Esophagus muscularis mucosa (tissue), 4 donors: ENCODE data around the gene OTOS. TPM values are rescaled to one million over a fixed set of nuclear protein-coding genes. Genes with fewer than 3 reads are reported as not detected.

Source experiments
- DNase-seq: peaks from one replicate; pipeline ENCODE4 v3.0.0-alpha.2; 2017; ENCODE audit errors: extremely low spot score
- H3K27ac ChIP-seq, 4 donors: fragments of 200-600 bp; sonication (generic); replicated peaks in 1 of 4; 1 replicate in 3 of 4; 2 replicates in 1 of 4; pipeline ENCODE4 v1.5.1; 2016 to 2019; ENCODE audit warnings: mild to moderate bottlenecking in 1 of 4
- H3K27me3 ChIP-seq, 4 donors: fragments of 200-600 bp; sonication (generic); one replicate each; pipeline versions ENCODE4 v1.5.1 to v1.6.0; 2016 to 2019
- H3K36me3 ChIP-seq, 4 donors: fragments of 200-600 bp; sonication (generic); one replicate each; pipeline ENCODE4 v1.5.1; 2016 to 2019
- H3K4me1 ChIP-seq, 4 donors: fragments of 200-600 bp; sonication (generic); one replicate each; pipeline ENCODE4 v1.5.1; 2016 to 2019
- H3K4me3 ChIP-seq, 4 donors: fragments of 200-600 bp; sonication (generic); 1 replicate in 2 of 4; 2 replicates in 2 of 4; pipeline ENCODE4 v1.5.1; 2016 to 2019; ENCODE audit warnings: mild to moderate bottlenecking in 4 of 4, moderate library complexity in 1 of 4
- H3K9me3 ChIP-seq, 4 donors: fragments of 200-600 bp; sonication (generic); 1 replicate in 3 of 4; 2 replicates in 1 of 4; pipeline ENCODE4 v1.5.1; 2016 to 2019
- EP300 ChIP-seq: sonication (generic); formaldehyde crosslinking; IDR thresholded peaks from one replicate; pipeline ENCODE4 v1.6.1; 2017; ENCODE audit warnings: antibody characterized with exemption
- POLR2A ChIP-seq: fragments of 450-650 bp; IDR thresholded peaks from one replicate; pipeline ENCODE4 v1.6.1; 2017; ENCODE audit warnings: antibody characterized with exemption, moderate library complexity, mild to moderate bottlenecking, low read depth
- POLR2AphosphoS5 ChIP-seq, 2 donors: sonication (generic); formaldehyde crosslinking; IDR thresholded peaks; one replicate each; pipeline ENCODE4 v1.6.1; 2017; ENCODE audit warnings: antibody characterized with exemption in 2 of 2
- WGBS: methylation state at CpG from one replicate; pipeline ENCODE4 v1.1.5; 2018; 5-methylcytosine and 5-hydroxymethylcytosine counted together
- intact Hi-C: fragments of 100-400 bp; cut with DNase I; formaldehyde crosslinking; loops from one replicate; pipeline ENCODE4 v1.15.1; 2023
- total RNA-seq, 4 donors: library from RNA; depleted of rRNA; stranded (reverse); fragments of >200 nt; gene quantifications; one replicate each; pipeline versions ENCODE4 v1.1.0 to v1.2.1, GENCODE V29; 2016
- TF ChIP-seq, protein P1 (sequence below), 3 experiments: fragments of 200-600 bp in 2 of 3; fragments of 450-650 bp in 1 of 3; sonication (generic) in 2 of 3; IDR thresholded peaks; one replicate each; pipeline ENCODE4 v1.5.1; 2017 to 2019; ENCODE audit warnings: antibody characterized with exemption in 3 of 3, mild to moderate bottlenecking in 2 of 3, moderate library complexity in 1 of 3

The OTOS gene
- total RNA-seq, 4 donors from 2014 or later, result not detected

DNA sequence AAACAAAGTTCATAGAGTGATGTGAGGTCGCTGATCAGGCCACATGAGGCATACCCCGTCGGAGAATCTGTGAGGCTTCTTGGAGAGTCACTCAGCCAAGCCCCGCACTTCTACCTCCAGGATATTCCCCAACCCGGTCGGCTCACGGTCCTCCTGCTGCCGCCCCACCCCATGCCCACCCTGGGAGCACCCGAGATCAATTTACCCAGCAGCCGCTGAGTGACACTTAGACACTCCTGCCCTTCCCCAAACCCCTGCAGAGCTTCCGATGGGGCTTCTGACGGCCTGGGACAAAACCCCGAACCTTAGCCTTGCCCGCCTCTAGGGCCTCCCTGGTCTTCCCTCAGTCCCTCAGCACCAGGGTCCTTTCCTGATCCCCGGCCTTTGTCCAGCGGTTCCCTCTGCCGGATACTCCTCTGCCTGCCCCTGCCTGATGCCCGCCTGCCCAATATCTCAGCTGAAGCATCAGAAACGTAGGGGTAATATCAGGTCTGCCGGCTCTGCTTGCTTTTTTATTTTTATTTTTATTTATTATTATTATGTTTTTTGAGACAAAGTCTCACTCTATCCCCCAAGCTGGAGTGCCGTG, 18.9 kb upstream of the OTOS start:
- TF ChIP-seq POLR2A, result no peak
- TF ChIP-seq, protein P1, sequence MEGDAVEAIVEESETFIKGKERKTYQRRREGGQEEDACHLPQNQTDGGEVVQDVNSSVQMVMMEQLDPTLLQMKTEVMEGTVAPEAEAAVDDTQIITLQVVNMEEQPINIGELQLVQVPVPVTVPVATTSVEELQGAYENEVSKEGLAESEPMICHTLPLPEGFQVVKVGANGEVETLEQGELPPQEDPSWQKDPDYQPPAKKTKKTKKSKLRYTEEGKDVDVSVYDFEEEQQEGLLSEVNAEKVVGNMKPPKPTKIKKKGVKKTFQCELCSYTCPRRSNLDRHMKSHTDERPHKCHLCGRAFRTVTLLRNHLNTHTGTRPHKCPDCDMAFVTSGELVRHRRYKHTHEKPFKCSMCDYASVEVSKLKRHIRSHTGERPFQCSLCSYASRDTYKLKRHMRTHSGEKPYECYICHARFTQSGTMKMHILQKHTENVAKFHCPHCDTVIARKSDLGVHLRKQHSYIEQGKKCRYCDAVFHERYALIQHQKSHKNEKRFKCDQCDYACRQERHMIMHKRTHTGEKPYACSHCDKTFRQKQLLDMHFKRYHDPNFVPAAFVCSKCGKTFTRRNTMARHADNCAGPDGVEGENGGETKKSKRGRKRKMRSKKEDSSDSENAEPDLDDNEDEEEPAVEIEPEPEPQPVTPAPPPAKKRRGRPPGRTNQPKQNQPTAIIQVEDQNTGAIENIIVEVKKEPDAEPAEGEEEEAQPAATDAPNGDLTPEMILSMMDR (IDR thresholded peaks at IDR 0.05), result no peak
- no peak for TF ChIP-seq POLR2AphosphoS5 (IDR thresholded peaks at IDR 0.05)
- TF ChIP-seq EP300, result no peak
- intact Hi-C loops, result no loop called here
- 88% methylated on average over 21 of the region's 21 CpGs for WGBS
- Histone ChIP-seq H3K36me3 (no peaks in the 10 kb centered on the region), H3K27ac (no peak overlapping the region), H3K4me3 (no peak overlapping the region), H3K9me3 (no peaks in the 10 kb centered on the region), H3K27me3 (peaks cover 0 to 57% (median 0%) of the 10 kb centered on the region in 4 donors), H3K4me1 (no peaks in the 10 kb centered on the region)
- no peak for DNase-seq

DNA sequence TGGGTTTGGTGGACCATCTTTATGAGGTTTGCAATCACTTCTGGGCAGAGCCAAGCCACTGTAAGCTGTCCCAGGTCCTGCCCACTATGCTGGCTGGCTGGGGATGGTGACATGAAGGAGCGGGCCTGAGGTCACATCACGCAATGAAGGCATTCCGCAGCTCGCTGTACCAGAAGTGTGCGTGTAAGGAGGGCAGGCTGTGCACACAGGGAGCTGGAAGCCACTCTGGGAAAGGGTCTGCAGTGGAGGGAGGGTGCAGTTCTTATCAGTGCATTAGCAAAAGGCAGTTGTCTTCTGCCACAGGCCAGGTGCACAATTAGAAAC, 16.7 kb upstream of the OTOS start:
- no peak for DNase-seq
- H3K27me3 ChIP-seq, result peaks cover 0 to 63% (median 0%) of the 10 kb centered on the region in 4 donors

DNA sequence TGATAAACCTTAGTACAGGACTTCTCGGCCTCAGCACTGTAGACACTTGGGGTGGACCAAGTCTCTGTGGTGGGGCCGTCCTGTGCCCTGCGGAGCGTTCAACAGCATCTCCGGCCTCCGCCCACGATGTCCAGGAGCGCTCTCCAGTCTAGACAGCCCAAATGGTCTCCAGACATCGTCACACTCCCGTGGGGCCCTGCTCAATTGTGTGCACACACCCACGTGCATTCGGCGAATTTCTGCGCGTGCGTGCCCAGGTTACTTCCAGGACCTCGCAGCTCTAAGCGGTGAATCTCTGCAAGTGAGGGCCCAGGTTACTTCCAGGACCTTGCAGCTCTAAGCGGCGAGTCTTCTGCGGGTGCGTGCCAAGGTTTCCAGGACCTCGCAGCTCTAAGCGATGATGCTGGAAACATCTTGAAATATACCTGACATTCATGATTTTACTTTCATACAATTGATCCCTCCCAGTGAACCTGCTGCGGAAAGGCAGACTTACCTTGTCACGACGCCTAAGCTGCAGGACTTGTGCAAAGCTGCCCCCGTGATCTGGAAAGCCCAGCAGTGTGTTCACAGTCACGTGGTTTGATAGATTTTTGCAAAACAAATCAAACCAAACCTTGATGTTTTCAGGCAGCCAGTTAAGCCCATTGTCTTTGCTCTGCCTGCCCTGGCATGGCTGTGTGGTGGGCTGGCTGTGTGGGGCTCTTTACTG, 16.1 kb upstream of the OTOS start:
- no peak for TF ChIP-seq POLR2AphosphoS5 (IDR thresholded peaks at IDR 0.05)
- TF ChIP-seq POLR2A, result no peak
- TF ChIP-seq, protein P1 (IDR thresholded peaks at IDR 0.05), result no peak
- TF ChIP-seq EP300, result no peak
- Histone ChIP-seq H3K27ac (no peak overlapping the region), H3K4me1 (no peaks in the 10 kb centered on the region), H3K27me3 (peaks cover 0 to 62% (median 0%) of the 10 kb centered on the region in 4 donors), H3K4me3 (no peak overlapping the region), H3K36me3 (no peaks in the 10 kb centered on the region), H3K9me3 (no peaks in the 10 kb centered on the region)
- DNase-seq, result no peak
- intact Hi-C loops, result no loop called here
- WGBS, result 83% methylated on average over 29 of the region's 29 CpGs

More for the DNA sequence above, 16.7 kb upstream of the OTOS start:
- intact Hi-C loops, result no loop called here
- H3K27ac ChIP-seq, result no peak overlapping the region
- no peaks in the 10 kb centered on the region for H3K4me1 ChIP-seq
- H3K9me3 ChIP-seq, result no peaks in the 10 kb centered on the region
- no peak overlapping the region for H3K4me3 ChIP-seq
- no peak for TF ChIP-seq EP300
- no peak for TF ChIP-seq POLR2A
- TF ChIP-seq POLR2AphosphoS5 (IDR thresholded peaks at IDR 0.05), result no peak
- TF ChIP-seq, protein P1 (IDR thresholded peaks at IDR 0.05), result no peak
- 84% methylated on average over 2 of the region's 5 CpGs for WGBS
- H3K36me3 ChIP-seq, result no peaks in the 10 kb centered on the region

DNA sequence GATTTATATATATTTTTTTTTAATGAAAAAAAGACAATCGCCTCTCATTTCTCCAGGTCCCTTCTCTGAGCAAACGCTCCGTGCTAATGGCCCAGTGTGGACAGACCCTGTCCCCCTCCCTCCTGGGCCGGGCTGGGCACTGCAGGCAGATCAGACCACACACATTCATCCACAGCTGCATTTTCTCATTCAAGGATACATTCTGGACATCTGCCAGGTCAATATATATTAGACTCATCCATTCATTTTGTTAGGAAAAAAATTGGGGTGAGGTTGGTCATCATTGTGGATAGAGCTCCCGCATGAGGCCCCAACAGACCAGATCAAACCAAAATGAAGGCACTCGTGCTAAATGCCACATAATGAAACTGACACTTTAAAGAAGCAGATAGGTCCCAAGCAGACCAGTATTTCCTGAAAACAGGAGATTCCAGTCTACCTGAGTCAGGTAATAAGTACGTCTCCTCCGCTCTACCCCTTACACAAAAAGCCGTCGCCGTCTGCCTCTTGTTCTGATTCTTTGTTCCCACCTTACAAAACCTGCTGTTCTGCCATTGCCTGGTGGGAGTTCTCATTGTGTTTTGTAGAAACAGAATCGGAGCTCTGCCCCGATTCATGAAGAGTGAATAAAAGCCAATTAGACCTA, 15.4 kb upstream of the OTOS start:
- H3K4me1 ChIP-seq, result no peaks in the 10 kb centered on the region
- 77% methylated on average over 12 of the region's 13 CpGs for WGBS
- TF ChIP-seq, protein P1 (IDR thresholded peaks at IDR 0.05), result no peak
- TF ChIP-seq POLR2A (no peak), POLR2AphosphoS5 (IDR thresholded peaks at IDR 0.05) (no peak), EP300 (no peak)
- no peaks in the 10 kb centered on the region for H3K9me3 ChIP-seq
- no peak for DNase-seq
- H3K36me3 ChIP-seq, result no peaks in the 10 kb centered on the region
- H3K4me3 ChIP-seq, result no peak overlapping the region
- intact Hi-C loops, result no loop called here
- peaks cover 0 to 62% (median 0%) of the 10 kb centered on the region in 4 donors for H3K27me3 ChIP-seq
- H3K27ac ChIP-seq, result no peak overlapping the region
